Liver (tissue), 9 donors: Measurements from ENCODE around the gene LPP. TPM values are rescaled to one million over a fixed set of nuclear protein-coding genes. Genes with fewer than 3 reads are reported as not detected.

ENCODE experiments used
- DNase-seq: peaks from one replicate; pipeline ENCODE4 v3.0.0-alpha.2; 2017; ENCODE audit warnings: low spot score
- H3K27ac ChIP-seq, 2 donors: one replicate each; pipeline ENCODE4 v1.7.0; 2013; ENCODE audit warnings: inconsistent platforms in 2 of 2, low read length in 2 of 2, control low read depth in 1 of 2, low read depth in 1 of 2, mild to moderate bottlenecking in 1 of 2
- H3K27me3 ChIP-seq, 4 donors: one replicate each; pipeline versions ENCODE4 v1.6.1 to v1.7.0; 2013; ENCODE audit warnings: low read length in 3 of 4, inconsistent platforms in 1 of 4, mild to moderate bottlenecking in 1 of 4, moderate library complexity in 1 of 4; ENCODE audit not compliant: control insufficient read depth in 4 of 4, insufficient read depth in 4 of 4
- H3K36me3 ChIP-seq, 4 donors: one replicate each; pipeline versions ENCODE4 v1.6.1 to v1.7.0; 2013; ENCODE audit warnings: low read length in 3 of 4, mild to moderate bottlenecking in 3 of 4, low read depth in 1 of 4, moderate library complexity in 1 of 4; ENCODE audit not compliant: control insufficient read depth in 4 of 4, insufficient read depth in 3 of 4
- H3K4me1 ChIP-seq, 4 donors: one replicate each; pipeline versions ENCODE4 v1.6.1 to v1.7.0; 2013; ENCODE audit warnings: low read length in 3 of 4, mild to moderate bottlenecking in 3 of 4, moderate library complexity in 1 of 4; ENCODE audit not compliant: control insufficient read depth in 4 of 4, insufficient read depth in 4 of 4
- H3K4me3 ChIP-seq, 3 donors: one replicate each; pipeline versions ENCODE4 v1.6.1 to v1.7.0; 2013; ENCODE audit warnings: low read length in 3 of 3, control low read depth in 1 of 3, low read depth in 1 of 3, mild to moderate bottlenecking in 1 of 3
- H3K9ac ChIP-seq, 2 donors: one replicate each; pipeline ENCODE4 v1.7.0; 2013; ENCODE audit warnings: low read length in 2 of 2, mild to moderate bottlenecking in 2 of 2, moderate library complexity in 2 of 2, control low read depth in 1 of 2, low read depth in 1 of 2
- H3K9me3 ChIP-seq, 4 donors: one replicate each; pipeline versions ENCODE4 v1.6.1 to v1.7.0; 2013; ENCODE audit warnings: low read length in 3 of 4; ENCODE audit not compliant: control insufficient read depth in 4 of 4
- ATF3 ChIP-seq: IDR thresholded peaks from 2 replicates; pipeline ENCODE4 v1.6.1; 2016; ENCODE audit warnings: antibody characterized with exemption
- EGR1 ChIP-seq, 2 donors: IDR thresholded peaks; 2 replicates each; pipeline ENCODE4 v1.6.1; 2016 to 2018; ENCODE audit warnings: antibody characterized with exemption in 2 of 2, low read depth in 2 of 2
- FOXA1 ChIP-seq: IDR thresholded peaks from 2 replicates; pipeline ENCODE4 v1.6.1; 2016; ENCODE audit warnings: antibody characterized with exemption
- GABPA ChIP-seq, 2 donors: IDR thresholded peaks in 1 of 2; conservative IDR thresholded peaks in 1 of 2; 2 replicates each; pipeline ENCODE4 v1.6.1; 2016; ENCODE audit warnings: antibody characterized with exemption in 2 of 2, mild to moderate bottlenecking in 1 of 2, moderate library complexity in 1 of 2
- HNF4A ChIP-seq, 2 donors: conservative IDR thresholded peaks; 2 replicates each; pipeline ENCODE4 v1.6.1; 2016; ENCODE audit warnings: antibody characterized with exemption in 2 of 2, mild to moderate bottlenecking in 2 of 2
- HNF4G ChIP-seq: IDR thresholded peaks from 2 replicates; pipeline ENCODE4 v1.6.1; 2016; ENCODE audit warnings: antibody characterized with exemption
- JUND ChIP-seq, 2 donors: IDR thresholded peaks; 2 replicates each; pipeline ENCODE4 v1.6.1; 2016; ENCODE audit warnings: antibody characterized with exemption in 2 of 2
- NR2F2 ChIP-seq: IDR thresholded peaks from 2 replicates; pipeline ENCODE4 v1.6.1; 2016; ENCODE audit warnings: antibody characterized with exemption
- RAD21 ChIP-seq, 2 donors: IDR thresholded peaks; 2 replicates each; pipeline ENCODE4 v1.6.1; 2016; ENCODE audit warnings: antibody characterized with exemption in 2 of 2, mild to moderate bottlenecking in 2 of 2
- RXRA ChIP-seq, 2 donors: IDR thresholded peaks; 2 replicates each; pipeline ENCODE4 v1.6.1; 2017 to 2018; ENCODE audit warnings: antibody characterized with exemption in 2 of 2, mild to moderate bottlenecking in 1 of 2
- SP1 ChIP-seq: IDR thresholded peaks from 2 replicates; pipeline ENCODE4 v1.6.1; 2018; ENCODE audit warnings: antibody characterized with exemption, mild to moderate bottlenecking
- TAF1 ChIP-seq: conservative IDR thresholded peaks from 2 replicates; pipeline ENCODE4 v1.6.1; 2016; ENCODE audit warnings: antibody characterized with exemption, mild to moderate bottlenecking
- YY1 ChIP-seq: IDR thresholded peaks from 2 replicates; pipeline ENCODE4 v1.6.1; 2016; ENCODE audit warnings: antibody characterized with exemption, mild to moderate bottlenecking
- ZBTB33 ChIP-seq: IDR thresholded peaks from 2 replicates; pipeline ENCODE4 v1.6.1; 2016; ENCODE audit warnings: antibody characterized with exemption
- WGBS: extraction: QIAGEN DNeasy Blood & Tissue Kit; methylation state at CpG from one replicate; pipeline ENCODE4 v1.1.7; 2013; 5-methylcytosine and 5-hydroxymethylcytosine counted together
- polyA plus RNA-seq, 2 donors: library from polyadenylated mRNA; stranded (reverse) in 1 of 2; unstranded in 1 of 2; fragments of 200-250 nt in 1 of 2; fragments of >200 nt in 1 of 2; fragmentation: Nextera tagmentation in 1 of 2; extraction: Ambion mirVana in 1 of 2; gene quantifications; one replicate each; pipeline versions ENCODE4 v1.2.1 to v1.2.3, GENCODE V29; 2013 to 2015
- total RNA-seq, 2 donors: library from RNA; depleted of rRNA; stranded (reverse); fragments of >200 nt; gene quantifications; one replicate each; pipeline ENCODE4 v1.2.3, GENCODE V29; 2014
- TF ChIP-seq, protein P1 (sequence below): fragments of 150-350 bp; IDR thresholded peaks from 2 replicates; pipeline ENCODE4 v1.5.1; 2017; ENCODE audit warnings: improper control_type of control experiment, low read depth, low read length; ENCODE audit not compliant: missing input control
- TF ChIP-seq, protein P2 (sequence below): IDR thresholded peaks from 2 replicates; pipeline ENCODE4 v1.6.1; 2016; ENCODE audit warnings: antibody characterized with exemption, mild to moderate bottlenecking
- donor health status: healthy.
- donor health status: healthy.
- donor health status: healthy.
- donor health status: healthy.
- donor health status: healthy.

Gene LPP
- total and polyA plus RNA-seq, 4 donors, result 3.3 to 53.7 (median 28.2) TPM

DNA sequence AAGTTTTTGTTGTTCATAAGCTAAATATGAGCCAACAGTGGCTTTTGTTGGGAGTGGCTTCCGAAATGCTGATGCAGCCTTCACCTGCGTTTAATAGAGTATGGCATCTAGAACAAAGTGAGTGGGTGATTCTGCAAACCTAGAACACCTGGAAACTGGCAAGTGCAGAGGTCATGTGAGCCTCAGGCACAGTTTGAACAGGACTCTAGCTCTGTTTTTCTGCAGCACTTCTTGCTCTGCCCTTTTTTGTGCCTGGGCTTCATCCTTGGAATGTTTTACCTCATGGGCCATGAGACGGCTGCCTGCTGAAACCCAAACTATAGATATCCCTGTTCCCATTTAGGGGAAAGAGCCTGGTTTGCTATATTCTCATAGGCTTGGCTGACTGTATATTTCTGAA is 73.5 kb downstream of the LPP start:
- no peak overlapping the region for H3K27ac ChIP-seq
- peaks cover 0 to 4% (median 0%) of the 10 kb centered on the region in 4 donors for H3K4me1 ChIP-seq
- H3K27me3 ChIP-seq, result no peaks in the 10 kb centered on the region
- no peak overlapping the region for H3K4me3 ChIP-seq
- no peak overlapping the region for H3K9ac ChIP-seq
- TF ChIP-seq, protein P1, sequence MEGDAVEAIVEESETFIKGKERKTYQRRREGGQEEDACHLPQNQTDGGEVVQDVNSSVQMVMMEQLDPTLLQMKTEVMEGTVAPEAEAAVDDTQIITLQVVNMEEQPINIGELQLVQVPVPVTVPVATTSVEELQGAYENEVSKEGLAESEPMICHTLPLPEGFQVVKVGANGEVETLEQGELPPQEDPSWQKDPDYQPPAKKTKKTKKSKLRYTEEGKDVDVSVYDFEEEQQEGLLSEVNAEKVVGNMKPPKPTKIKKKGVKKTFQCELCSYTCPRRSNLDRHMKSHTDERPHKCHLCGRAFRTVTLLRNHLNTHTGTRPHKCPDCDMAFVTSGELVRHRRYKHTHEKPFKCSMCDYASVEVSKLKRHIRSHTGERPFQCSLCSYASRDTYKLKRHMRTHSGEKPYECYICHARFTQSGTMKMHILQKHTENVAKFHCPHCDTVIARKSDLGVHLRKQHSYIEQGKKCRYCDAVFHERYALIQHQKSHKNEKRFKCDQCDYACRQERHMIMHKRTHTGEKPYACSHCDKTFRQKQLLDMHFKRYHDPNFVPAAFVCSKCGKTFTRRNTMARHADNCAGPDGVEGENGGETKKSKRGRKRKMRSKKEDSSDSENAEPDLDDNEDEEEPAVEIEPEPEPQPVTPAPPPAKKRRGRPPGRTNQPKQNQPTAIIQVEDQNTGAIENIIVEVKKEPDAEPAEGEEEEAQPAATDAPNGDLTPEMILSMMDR, result no peak
- no peak for TF ChIP-seq HNF4G
- no peak for TF ChIP-seq NR2F2
- TF ChIP-seq YY1, result no peak
- 78% methylated on average over 3 of the region's 3 CpGs for WGBS
- no peak for DNase-seq
- peaks cover 0 to 6% (median 5%) of the 10 kb centered on the region in 4 donors for H3K36me3 ChIP-seq
- H3K9me3 ChIP-seq, result no peaks in the 10 kb centered on the region

DNA sequence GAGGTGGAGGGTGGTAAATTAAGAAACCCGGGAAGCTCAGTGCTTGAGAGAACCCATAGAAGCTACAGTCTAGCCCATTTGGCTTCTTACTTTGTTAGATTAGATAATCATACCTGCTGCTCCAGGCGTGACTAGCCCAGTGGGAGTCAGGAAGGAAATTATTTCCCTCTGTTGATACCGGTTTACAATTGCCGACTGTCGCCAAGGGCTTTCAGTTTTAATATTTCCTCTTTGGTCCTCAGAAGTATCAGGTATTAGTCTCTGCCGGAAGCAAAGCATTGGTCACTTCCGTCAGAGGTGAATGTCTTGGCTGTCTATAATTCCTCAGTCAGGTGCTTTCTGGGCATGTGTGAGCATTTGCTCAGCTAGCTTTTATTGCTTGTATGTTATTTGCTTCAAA is 75.2 kb downstream of the LPP start:
- 77% methylated on average over 7 of the region's 7 CpGs for WGBS
- no peak for DNase-seq
- H3K9me3 ChIP-seq, result no peaks in the 10 kb centered on the region
- no peak overlapping the region for H3K9ac ChIP-seq
- no peak overlapping the region for H3K27ac ChIP-seq
- peaks cover 0 to 6% (median 5%) of the 10 kb centered on the region in 4 donors for H3K36me3 ChIP-seq
- no peaks in the 10 kb centered on the region for H3K4me1 ChIP-seq
- H3K27me3 ChIP-seq, result no peaks in the 10 kb centered on the region
- no peak overlapping the region for H3K4me3 ChIP-seq
- TF ChIP-seq TAF1 (no peak), JUND (IDR thresholded peaks at IDR 0.05) (no peak), GABPA (IDR thresholded peaks at IDR 0.05 in 1 of 2, conservative IDR thresholded peaks at IDR 0.05 in 1 of 2) (no peak), EGR1 (IDR thresholded peaks at IDR 0.05; ENCODE audit: low read depth in 2 of 2) (no peak), SP1 (no peak), ATF3 (no peak), RAD21 (IDR thresholded peaks at IDR 0.05) (no peak), ZBTB33 (no peak), YY1 (no peak), HNF4A (conservative IDR thresholded peaks at IDR 0.05) (no peak), NR2F2 (no peak), FOXA1 (no peak), RXRA (IDR thresholded peaks at IDR 0.05) (no peak)
- TF ChIP-seq, protein P2, sequence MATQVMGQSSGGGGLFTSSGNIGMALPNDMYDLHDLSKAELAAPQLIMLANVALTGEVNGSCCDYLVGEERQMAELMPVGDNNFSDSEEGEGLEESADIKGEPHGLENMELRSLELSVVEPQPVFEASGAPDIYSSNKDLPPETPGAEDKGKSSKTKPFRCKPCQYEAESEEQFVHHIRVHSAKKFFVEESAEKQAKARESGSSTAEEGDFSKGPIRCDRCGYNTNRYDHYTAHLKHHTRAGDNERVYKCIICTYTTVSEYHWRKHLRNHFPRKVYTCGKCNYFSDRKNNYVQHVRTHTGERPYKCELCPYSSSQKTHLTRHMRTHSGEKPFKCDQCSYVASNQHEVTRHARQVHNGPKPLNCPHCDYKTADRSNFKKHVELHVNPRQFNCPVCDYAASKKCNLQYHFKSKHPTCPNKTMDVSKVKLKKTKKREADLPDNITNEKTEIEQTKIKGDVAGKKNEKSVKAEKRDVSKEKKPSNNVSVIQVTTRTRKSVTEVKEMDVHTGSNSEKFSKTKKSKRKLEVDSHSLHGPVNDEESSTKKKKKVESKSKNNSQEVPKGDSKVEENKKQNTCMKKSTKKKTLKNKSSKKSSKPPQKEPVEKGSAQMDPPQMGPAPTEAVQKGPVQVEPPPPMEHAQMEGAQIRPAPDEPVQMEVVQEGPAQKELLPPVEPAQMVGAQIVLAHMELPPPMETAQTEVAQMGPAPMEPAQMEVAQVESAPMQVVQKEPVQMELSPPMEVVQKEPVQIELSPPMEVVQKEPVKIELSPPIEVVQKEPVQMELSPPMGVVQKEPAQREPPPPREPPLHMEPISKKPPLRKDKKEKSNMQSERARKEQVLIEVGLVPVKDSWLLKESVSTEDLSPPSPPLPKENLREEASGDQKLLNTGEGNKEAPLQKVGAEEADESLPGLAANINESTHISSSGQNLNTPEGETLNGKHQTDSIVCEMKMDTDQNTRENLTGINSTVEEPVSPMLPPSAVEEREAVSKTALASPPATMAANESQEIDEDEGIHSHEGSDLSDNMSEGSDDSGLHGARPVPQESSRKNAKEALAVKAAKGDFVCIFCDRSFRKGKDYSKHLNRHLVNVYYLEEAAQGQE, result no peak
- TF ChIP-seq, protein P1, result no peak
